GM12873 (cell line): ENCODE results near the gene LTBP1.

Source experiments
- CTCF ChIP-seq: IDR thresholded peaks from 2 replicates; pipeline ENCODE4 v1.5.1; 2012; ENCODE audit warnings: low read depth, mild to moderate bottlenecking, moderate library complexity, low read length, control low read depth; ENCODE audit not compliant: insufficient read depth; ENCODE audit errors: missing control alignments

The LTBP1 gene

DNA sequence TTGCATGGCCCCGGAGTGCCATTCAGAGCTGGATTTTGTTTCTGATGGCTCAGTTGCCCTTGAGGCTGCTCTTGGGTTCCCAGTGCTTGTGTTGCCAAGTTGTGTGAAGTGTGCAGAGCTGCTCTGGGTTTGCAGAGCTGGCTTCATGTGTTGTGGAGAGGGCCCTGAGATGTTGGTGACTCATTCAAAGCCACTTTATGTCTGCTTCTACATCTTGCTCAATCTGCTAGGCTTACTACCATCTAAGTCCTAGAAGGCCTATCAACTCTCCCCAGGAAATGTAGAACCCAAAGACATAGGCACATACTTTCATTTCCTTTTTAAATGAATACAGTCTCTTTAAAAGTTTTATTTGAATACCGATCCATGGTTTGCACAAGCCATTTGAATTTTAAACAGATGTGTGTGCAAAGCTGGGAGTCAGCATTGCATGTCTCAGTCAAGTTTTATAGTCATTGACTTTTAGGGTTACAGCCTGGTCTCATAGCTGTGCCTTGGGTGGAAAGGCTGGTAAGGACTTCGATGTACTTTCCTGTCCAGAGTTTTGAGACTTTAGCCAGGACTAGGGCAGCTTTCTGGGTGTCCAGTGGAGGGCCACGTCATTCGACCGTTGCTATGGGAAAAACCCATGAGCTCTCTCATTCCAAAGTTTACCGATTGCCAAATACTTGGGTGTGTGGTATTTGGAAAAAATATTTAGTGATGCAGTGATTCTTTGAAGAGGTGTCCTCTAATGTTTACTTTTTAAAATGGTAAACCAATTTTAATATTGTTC is 105.0 kb downstream of the LTBP1 start:
- no peak for TF ChIP-seq CTCF

DNA sequence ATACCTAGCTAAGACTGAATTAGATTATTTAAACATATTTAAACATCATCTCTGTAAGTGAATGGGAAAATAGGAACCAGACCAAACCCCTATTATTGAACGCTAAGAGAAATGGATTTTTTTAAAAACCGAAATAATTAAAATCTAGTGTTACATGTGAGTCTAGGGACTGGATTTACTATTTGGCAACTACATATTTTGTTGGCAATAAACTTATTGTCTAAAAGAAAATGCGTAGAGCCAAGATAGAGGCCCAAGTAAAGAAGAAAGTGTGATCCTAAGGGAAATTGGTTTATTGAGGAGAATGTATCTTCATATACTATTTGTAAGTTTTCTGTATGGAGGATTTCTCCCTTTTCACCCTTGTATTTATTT is 105.6 kb downstream of the LTBP1 start:
- TF ChIP-seq CTCF, result no peak

DNA sequence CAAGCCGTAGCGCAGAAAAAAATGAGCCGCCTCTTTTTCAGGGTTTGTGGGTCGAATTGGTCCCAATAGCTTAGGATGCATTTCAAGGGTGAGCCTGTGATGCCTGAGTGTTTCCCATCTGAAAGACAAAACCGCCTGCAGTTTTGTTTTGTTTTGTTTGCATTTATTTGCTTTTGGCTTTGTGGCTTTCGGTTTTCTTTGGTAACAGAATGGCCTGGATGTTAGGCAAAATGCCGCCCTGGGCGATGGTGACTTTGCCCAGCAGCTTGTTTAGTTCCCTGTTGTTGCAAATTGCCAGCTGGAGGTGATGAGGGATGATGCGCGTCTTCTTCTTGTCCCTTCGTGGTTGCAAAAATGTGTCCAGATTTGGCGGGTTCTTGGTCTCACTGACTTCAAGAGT is 109.4 kb downstream of the LTBP1 start:
- TF ChIP-seq CTCF, result no peak

DNA sequence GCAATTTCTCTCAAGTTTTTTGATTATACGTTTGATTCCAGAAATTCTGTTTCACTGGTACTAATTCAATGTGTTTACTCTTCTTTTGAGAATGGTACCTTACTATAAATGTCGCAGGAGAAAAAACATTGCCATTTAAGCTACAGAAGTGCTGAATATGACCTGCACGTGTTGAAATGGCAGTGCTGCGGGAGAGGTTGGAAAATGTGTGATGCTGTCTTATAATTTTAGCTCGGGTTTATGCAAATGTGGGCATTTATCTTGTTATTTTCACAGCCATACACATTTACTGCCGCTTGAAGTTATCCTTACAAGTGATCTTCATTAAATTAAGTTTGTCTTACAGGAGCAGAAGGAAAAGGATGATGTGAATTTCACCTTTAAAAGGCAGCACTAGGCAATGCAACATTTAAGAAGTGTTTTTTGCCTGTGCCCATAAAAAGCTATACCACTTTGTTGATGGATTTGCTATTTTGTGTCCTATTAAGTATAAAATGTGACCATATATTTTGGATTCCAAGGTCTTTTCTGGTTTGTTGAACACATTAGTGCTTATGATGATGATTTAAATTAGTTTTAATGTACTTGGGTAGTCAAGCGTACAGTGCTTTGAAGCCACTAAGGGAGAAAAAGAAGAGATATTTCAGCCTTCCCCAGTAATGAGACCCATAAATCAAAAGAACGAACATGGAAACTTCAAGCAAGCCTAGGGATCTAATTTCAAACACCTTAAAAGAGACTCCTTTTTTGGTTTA is 112.1 kb downstream of the LTBP1 start:
- TF ChIP-seq CTCF, result no peak

- TF ChIP-seq CTCF, result no peak
These were observed 112.9 kb downstream of the LTBP1 start for GRCh38 chr2:33059471-33060156.

GRCh38 chr2:33060405-33060804 is 113.7 kb downstream of the LTBP1 start:
- TF ChIP-seq CTCF, result no peak

GRCh38 chr2:33062665-33063250 is 116.0 kb downstream of the LTBP1 start:
- TF ChIP-seq CTCF, result no peak
